ENCODE results near the gene SHH.

DNA sequence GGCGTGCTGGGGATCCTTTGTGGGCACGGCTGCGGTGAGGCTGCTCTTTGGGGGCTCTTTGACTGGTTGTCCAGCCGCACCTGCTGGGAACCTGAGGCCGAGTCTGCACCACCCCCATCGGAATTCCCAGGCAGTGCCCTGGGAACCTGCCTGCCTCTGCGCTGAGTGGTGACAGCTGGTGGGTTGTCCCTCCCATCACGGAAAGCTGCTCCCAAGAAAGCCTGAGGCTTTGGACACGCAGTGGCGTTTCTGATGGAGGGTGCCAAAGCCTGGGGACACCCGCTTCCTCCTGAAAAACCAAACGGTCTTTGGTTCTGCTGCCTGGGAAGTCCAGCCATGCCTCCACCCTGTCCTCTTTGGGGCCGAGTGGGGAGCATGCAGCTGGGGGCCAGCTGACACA is 21.4 kb upstream of the SHH start:
- TF ChIP-seq CTCF (IDR thresholded peaks at IDR 0.05): no peak
- TF ChIP-seq POLR2A (IDR thresholded peaks at IDR 0.05): no peak
